Panc1 (cell line): ENCODE data around the gene HTT.

ENCODE experiments used
- CTCF ChIP-seq: fragments of 450-650 bp; IDR thresholded peaks from 2 replicates; pipeline ENCODE4 v1.5.1; 2017; ENCODE audit warnings: mild to moderate bottlenecking
- POLR2AphosphoS5 ChIP-seq: IDR thresholded peaks from 2 replicates; pipeline ENCODE4 v1.6.1; 2012; ENCODE audit warnings: mild to moderate bottlenecking, low read depth, low read length, moderate library complexity
- REST ChIP-seq, 2 experiments: IDR thresholded peaks; 2 replicates each; pipeline ENCODE4 v1.6.1; 2011 to 2012; ENCODE audit warnings: low read depth in 2 of 2, control low read depth in 1 of 2, low read length in 1 of 2, mild to moderate bottlenecking in 1 of 2, moderate library complexity in 1 of 2; ENCODE audit not compliant: insufficient read depth in 1 of 2
- SIN3A ChIP-seq: IDR thresholded peaks from 2 replicates; pipeline ENCODE4 v1.6.1; 2012; ENCODE audit warnings: low read depth, mild to moderate bottlenecking, low read length, moderate library complexity, borderline replicate concordance; ENCODE audit not compliant: insufficient read depth

- TF ChIP-seq CTCF: no peak
- TF ChIP-seq POLR2AphosphoS5: no peak
- no peak for TF ChIP-seq REST (IDR thresholded peaks at IDR 0.05; ENCODE audit: insufficient read depth in 1 of 2, low read depth in 2 of 2, low read length in 1 of 2)
- no peak for TF ChIP-seq SIN3A
Observed at GRCh38 chr4:3030566-3031356, 43.7 kb upstream of the HTT start.
